Sigmoid colon (tissue), 4 donors: ENCODE data around the gene LMO1.

Experiments
- POLR2A ChIP-seq, 2 donors: fragments of 450-650 bp; IDR thresholded peaks; one replicate each; pipeline ENCODE4 v1.6.1; 2016; ENCODE audit warnings: antibody characterized with exemption in 2 of 2, mild to moderate bottlenecking in 2 of 2, moderate library complexity in 2 of 2
- POLR2AphosphoS5 ChIP-seq, 4 donors: sonication (generic); formaldehyde crosslinking; IDR thresholded peaks; one replicate each; pipeline ENCODE4 v1.6.1; 2017; ENCODE audit warnings: antibody characterized with exemption in 4 of 4
- TF ChIP-seq, protein P1 (sequence below), 4 experiments: fragments of 450-650 bp in 3 of 4; fragments of 200-600 bp in 1 of 4; IDR thresholded peaks; one replicate each; pipeline ENCODE4 v1.5.1; 2016 to 2019; ENCODE audit warnings: antibody characterized with exemption in 4 of 4, mild to moderate bottlenecking in 3 of 4, moderate library complexity in 2 of 4

GRCh38 chr11:8312986-8313385 lies 49.3 kb upstream of the LMO1 start:
- TF ChIP-seq, protein P1, sequence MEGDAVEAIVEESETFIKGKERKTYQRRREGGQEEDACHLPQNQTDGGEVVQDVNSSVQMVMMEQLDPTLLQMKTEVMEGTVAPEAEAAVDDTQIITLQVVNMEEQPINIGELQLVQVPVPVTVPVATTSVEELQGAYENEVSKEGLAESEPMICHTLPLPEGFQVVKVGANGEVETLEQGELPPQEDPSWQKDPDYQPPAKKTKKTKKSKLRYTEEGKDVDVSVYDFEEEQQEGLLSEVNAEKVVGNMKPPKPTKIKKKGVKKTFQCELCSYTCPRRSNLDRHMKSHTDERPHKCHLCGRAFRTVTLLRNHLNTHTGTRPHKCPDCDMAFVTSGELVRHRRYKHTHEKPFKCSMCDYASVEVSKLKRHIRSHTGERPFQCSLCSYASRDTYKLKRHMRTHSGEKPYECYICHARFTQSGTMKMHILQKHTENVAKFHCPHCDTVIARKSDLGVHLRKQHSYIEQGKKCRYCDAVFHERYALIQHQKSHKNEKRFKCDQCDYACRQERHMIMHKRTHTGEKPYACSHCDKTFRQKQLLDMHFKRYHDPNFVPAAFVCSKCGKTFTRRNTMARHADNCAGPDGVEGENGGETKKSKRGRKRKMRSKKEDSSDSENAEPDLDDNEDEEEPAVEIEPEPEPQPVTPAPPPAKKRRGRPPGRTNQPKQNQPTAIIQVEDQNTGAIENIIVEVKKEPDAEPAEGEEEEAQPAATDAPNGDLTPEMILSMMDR (IDR thresholded peaks at IDR 0.05), result no peak
- TF ChIP-seq POLR2A (IDR thresholded peaks at IDR 0.05), result no peak
- TF ChIP-seq POLR2AphosphoS5 (IDR thresholded peaks at IDR 0.05), result no peak
